M059J (cell line): ENCODE measurements around the gene SH3BGR. TPM values are rescaled to one million over a fixed set of nuclear protein-coding genes. Genes with fewer than 3 reads are reported as not detected.
A peak's percentile ranks its signal among the peaks of the same experiment; 100 is the strongest.
"Not testable (repeated sequence)": the region's sequence is repeated elsewhere in the genome, so short reads cannot be mapped to it uniquely, and the experiment has no call there.

Experiments
- DNase-seq: peaks from one replicate; pipeline ENCODE4 v3.0.0-alpha.2; 2012; ENCODE audit warnings: low read depth
- total RNA-seq: library from RNA; depleted of rRNA; stranded (reverse); fragments of >200 nt; shearing (Covaris generic); gene quantifications from 2 replicates; pipeline ENCODE4 v1.2.3, GENCODE V29; 2014

The SH3BGR gene
- total RNA-seq, 1 experiment from 2014 or later, result 2.9 TPM

- no peak for DNase-seq
These were observed 64.1 kb downstream of the SH3BGR start for GRCh38 chr21:39515684-39516472.

- peak; percentile 61 for DNase-seq
These were observed 66.5 kb downstream of the SH3BGR start for GRCh38 chr21:39518055-39518846.

DNA sequence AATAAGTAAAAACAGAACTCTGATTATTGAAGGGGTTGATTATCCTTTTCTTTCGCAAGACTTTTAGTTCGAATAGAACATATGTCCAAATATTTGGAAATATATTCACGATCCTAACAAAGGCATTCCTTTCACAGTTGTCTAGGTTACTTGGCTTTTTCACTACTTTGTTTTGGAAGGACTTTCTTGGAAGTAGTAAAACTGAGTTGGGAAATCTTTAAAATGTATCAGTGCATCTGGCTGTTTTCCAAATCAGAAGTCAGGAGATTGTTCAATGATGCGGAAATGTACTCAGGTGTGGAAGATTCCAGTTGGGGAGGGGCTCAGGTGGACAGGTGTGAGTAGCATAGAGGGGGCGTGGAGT is 67.1 kb downstream of the SH3BGR start:
- DNase-seq, result no peak

DNA sequence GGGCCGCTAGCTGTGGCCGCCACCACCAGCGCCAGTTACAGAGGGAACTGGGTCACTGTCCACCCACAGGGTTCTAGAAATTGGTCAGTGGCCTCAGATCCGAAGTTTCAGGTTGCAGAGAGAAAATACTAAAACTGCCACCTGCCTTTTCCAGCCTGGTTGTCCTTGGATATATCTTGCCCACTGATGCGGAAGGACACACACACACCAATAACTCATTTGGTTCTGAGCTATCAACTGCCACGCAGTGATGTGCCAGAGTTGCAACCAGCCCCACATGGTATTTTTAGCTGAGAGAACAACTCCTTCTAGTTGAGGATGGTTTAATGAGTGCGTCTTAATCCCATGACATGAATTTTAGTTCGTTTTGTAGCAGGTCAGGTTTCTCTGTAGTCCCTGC is 68.1 kb downstream of the SH3BGR start:
- peak; percentile 12 for DNase-seq

DNA sequence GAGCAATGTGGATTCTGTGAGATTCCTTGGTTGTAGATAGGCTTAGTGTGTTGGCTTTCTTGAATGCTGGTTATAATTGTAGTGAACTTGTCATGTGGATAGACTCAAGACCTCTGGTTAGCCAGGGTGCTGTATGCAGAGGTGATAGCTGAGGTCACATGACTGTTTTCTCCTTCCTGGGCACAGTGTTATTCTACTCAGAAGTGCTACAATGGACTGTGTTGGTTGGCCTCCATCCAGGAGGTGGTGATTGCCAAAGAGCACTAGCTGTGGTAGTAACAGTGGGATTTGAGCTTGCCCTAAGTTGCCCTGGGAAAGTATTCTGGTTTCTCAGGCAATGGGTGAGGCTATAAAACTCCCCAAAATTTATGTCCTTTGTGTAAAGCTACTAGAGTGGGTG is 71.6 kb downstream of the SH3BGR start:
- DNase-seq, result no peak

- DNase-seq, result no peak
These were observed 72.1 kb downstream of the SH3BGR start for GRCh38 chr21:39523915-39524314.

- no peak for DNase-seq
These were observed 73.4 kb downstream of the SH3BGR start for GRCh38 chr21:39525129-39525528.

- no peak for DNase-seq
These were observed 73.8 kb downstream of the SH3BGR start for GRCh38 chr21:39525601-39526000.

- no peak for DNase-seq
These were observed 75.4 kb downstream of the SH3BGR start for GRCh38 chr21:39527067-39527595.

GRCh38 chr21:39527664-39528381 is 76.1 kb downstream of the SH3BGR start:
- no peak for DNase-seq

- DNase-seq, result peak; percentile 33
These were observed 77.3 kb downstream of the SH3BGR start for GRCh38 chr21:39529026-39529425.

- peak; percentile 21 for DNase-seq
These were observed 79.3 kb downstream of the SH3BGR start for GRCh38 chr21:39531064-39531463.

DNA sequence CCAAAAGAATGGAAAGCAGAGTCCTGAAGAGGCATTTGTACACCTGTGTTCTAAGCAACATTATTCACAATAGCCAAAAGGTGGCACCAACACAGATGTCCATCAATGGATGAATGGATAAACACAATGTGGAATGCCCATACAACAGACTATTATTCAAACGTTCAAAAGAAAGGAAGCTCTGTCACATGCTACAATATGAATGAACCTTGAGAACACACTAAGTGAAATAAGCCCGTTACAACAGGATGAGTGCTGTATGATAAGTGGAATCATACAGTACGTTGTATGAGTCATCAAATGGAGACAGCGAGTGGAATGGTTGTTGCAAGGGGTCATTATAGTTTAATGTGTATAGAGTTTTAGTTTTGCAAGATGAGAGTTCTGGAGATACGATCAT is 80.1 kb downstream of the SH3BGR start:
- DNase-seq, result no peak

- no peak for DNase-seq
These were observed 82.0 kb downstream of the SH3BGR start for GRCh38 chr21:39533545-39534380.

- no peak for DNase-seq
These were observed 84.1 kb downstream of the SH3BGR start for GRCh38 chr21:39535646-39536437.

DNA sequence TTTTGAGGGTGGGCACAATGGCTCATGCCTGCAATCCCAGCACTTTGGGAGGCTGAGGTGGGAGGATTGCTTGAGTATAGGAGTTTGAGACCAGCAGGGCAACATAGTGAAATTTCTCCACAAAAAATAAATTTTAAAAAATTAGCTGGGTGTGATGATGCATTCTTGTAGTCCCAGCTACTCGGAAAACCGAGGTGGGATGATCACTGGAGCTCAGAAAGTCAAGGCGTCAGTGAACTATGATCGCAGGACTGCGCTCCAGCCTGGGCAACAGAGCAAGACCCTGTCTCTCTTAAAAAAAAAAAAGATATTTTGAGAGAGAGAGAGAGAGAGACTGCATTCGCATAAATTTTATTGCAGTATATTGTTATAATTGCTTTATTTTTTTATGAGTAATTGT is 85.1 kb downstream of the SH3BGR start:
- DNase-seq, result no peak

GRCh38 chr21:39537571-39537970 is 85.8 kb downstream of the SH3BGR start:
- DNase-seq, result no peak

GRCh38 chr21:39538453-39539042 is 86.8 kb downstream of the SH3BGR start:
- no peak for DNase-seq

GRCh38 chr21:39540367-39540766 is 88.6 kb downstream of the SH3BGR start:
- DNase-seq, result not testable (repeated sequence)

DNA sequence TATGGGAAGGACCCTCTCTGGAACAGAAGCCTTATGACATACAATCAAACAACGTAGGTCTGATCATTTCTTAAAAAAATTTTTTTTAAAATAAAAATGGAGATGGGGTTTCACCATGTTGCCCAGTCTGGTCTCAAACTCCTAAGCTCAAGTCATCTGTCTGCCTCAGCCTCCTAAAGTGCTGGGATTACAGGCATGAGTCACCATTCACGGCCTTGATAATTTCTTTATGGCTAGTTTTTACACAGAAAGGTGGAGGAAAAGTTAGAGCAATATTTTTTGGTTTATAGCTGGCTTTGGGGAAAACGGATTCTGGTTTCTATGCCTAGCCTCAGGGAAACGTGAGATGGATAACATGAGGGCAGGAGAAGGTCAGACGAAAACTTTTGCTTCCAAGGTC is 91.0 kb downstream of the SH3BGR start:
- DNase-seq, result no peak
